ENCODE results near the gene ECI2.
"Not testable (repeated sequence)": the region's sequence is repeated elsewhere in the genome, so short reads cannot be mapped to it uniquely, and the experiment has no call there.

Gene ECI2

DNA sequence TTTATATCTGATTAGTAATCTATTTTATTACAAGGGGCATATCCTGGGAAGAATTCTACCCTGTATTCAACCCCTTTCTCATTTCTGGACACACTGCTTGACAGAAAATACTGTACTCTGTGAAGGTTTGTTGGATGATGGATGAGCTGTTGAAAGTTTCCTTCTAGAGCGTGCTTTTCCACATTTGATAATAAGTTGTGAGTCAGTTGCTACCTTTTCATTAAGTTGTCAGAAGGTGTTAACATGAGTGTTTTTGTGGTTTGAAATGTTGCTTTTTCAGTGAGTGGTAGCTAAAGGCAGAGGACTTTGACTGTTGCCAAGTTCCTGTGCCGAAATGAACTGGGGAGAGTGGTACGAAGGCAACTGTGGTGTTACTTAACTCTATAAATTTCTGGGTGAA, 3.9 kb upstream of the ECI2 start:
- DNase-seq (ENCODE audit: low spot score), result no peak

DNA sequence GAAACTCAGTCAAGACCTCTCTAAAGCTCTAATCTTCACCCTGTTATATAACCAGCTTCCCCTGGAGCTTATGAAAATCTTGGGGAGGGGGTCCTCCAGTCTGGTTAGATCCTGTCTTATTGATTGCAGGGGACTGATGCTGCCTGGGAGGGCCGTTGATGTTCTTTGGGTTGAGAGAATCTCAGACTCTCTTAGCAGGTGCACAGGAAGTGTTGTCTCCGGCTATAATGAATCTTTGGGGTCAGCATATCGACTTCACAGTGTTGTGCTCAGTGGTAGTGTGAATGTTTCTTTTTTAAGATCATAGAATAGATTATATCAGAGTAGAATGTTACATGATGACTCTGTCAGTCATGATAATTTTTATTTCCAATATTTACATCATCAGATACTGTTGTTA, 2.8 kb upstream of the ECI2 start:
- DNase-seq (ENCODE audit: low spot score), result no peak

DNA sequence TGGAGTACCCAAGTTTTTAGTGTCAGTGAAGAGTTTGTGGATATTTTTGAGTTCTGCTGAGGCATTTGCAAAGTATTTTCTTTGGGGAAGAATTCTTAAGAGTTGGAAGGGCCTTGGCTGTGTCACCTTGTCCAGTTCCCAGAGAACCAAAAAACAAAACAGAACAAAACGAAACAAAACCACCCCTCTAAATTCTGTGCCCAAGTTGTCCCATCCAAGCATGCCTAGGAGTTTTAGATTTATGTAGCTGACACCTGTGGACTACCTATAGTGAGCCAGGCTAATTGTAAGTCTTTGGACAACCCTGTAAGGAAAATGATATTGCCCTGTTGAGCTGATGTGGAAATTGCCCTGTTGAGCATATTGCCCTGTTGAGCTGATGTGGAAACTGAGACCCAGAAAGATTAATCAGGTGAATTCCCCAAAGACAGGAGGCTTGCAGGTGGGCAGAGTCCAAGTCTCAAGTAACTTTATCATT, 1.0 kb upstream of the ECI2 start:
- no peak for DNase-seq (ENCODE audit: low spot score)

DNA sequence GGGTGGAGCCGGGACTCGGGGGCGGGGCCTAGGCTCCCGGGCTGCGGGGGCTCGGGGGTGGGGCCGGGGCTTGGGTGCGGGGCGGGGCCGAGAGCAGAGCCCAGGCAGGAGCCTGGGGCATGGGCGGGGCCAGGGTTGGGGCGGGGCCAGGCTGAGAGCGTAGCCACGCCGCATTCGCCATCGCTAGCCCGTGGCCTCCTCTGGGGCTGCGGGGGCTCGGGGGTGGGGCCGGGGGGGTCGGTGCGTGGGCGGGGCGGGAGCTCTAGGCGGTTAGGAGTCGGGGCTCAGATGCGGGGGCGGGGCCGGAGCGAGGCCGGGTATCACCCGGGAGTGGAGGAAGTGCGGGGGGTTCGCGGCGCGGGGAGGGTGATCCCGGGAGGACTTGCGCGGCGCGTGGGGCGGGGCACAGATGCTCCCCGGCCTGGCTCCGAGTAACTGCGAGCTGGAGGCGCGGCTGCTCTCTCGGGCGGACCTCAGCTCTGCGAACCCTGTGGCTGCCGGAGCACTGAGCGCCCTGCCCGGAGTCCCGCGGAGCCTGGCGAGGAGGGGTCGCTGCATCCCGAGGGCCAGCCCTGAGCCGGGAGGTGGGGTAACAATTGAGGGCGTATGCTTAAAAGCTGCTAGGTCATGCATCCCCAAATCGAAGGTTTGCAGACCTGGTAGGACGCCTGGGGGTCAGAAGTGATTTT, 434 bp upstream of the ECI2 start:
- peak; percentile 93 for DNase-seq (ENCODE audit: low spot score)

DNA sequence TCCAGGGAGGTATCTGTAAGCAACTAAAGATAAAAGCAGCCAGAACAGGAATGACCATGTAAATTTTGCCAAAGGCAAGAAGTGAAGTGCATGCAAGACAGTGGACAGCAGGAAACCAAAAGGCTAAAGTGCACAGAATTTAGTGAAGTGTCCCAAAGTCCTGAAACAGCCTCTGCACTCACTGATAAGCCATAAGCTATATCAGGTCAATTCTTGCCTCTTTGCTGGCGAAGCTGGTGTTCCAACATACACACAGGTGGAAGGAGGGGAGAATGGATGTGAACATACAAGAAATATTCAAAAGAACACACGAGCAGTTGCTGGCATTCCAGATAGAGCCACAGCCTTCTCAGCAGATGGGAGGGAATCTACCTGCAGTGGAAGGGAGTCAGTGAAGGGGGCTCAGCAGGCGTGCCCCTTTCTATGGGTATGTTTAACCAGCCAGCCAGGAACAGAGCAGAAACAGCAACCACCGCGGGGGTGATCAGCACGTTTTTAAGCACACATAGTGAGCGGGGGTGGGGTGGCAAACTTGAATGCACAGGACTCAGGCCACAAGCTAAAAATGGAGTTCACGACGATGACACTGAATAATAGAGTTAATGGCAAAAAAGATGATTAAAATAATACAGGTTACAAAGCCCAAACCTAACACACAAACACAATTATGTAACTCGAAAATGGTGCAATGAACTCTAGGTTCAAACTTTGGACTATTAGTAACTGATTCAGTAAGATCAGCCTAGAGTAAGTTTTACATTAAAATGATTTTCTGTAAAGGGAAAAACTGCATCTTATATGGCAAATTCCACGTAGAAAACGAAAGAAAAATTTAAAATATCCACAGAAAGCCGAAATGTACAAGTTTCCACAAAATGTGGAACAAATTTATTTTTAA, 1.2 kb downstream of the ECI2 start:
- no peak for DNase-seq (ENCODE audit: low spot score)

DNA sequence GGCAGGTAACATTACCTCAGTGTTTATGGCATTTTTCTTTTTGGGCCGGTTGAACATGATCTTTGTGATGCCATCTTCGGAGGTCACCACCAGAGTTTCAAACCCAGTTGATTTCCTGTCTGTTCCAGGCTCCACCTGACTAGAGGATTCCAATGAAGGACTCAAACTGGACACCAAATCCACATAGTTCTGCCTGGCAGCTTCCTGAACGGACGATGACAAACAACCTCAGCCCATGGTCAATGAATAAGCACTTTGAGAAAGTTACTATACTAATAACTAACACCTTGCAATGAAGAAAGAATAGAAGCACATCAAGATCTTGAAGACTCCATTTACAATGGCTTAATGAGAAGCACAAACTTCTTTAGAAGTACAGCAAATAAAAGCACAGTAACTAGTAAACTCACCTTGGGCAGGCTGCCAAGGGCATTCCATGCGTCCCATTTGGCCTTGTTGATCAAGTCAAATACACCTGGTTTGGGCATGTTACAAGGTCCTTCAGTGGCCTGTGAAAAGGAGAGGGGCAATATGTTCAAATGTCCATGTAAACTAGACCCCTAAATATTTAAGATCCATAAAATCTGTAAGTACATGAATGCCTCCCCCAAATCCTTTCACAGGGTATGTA, 4.9 kb downstream of the ECI2 start:
- DNase-seq (ENCODE audit: low spot score), result no peak

DNA sequence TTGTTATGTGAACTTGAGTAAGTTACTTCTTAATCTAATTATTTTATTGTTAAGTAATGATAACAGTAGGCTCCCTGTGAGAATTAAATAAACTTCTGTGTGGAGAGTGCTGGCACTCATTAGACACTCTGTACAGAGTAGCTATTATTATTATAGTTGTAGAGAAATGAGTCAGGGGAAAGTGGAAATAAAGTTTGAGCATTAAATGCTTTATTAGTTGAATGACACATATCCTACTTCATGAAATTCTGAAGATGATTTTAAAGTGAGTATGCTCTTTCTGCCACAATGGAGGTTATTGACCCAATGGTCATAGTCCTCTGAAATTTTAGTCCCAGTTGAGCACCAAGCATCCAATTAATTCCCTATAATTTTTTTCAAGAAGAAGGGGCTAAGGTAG, 5.9 kb downstream of the ECI2 start:
- no peak for DNase-seq (ENCODE audit: low spot score)

DNA sequence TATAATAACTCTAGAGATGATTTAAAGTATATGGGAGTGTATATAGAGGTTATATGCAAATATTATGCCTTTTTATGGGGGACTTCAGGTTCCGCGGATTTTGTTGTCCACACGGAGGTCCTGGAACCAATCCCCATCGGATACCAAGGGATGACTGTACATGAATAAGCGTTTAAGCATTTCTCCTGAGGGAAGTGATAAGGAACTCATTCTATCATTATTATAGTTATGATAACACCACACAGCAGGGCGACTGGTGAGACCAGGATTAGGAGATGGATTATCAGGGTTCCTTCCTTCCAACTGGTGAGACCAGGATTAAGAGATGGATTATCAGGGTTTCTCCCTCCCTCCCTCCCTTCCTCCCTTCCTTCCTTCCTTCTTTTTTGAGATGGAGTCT, 6.6 kb downstream of the ECI2 start:
- no peak for DNase-seq (ENCODE audit: low spot score)

DNA sequence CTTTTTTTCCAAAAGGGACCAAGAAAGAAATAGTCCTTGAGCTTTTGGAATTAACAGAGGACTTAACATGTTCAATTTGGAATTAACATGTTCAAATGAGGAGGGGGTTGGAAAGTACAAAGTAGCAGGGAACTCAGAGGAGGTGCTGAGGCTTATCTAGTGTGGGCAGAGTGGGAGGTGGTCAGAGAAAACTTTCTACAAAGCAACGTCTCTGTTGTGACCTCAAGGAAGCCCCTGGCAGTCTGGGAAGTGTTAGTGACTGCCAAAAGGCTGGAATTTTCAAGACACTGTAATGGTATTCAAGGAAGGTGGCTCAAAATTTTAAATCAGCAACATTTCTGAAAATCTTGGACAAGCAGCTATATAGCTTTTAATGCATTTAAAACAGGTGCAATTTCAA, 7.3 kb downstream of the ECI2 start:
- DNase-seq (ENCODE audit: low spot score), result no peak

DNA sequence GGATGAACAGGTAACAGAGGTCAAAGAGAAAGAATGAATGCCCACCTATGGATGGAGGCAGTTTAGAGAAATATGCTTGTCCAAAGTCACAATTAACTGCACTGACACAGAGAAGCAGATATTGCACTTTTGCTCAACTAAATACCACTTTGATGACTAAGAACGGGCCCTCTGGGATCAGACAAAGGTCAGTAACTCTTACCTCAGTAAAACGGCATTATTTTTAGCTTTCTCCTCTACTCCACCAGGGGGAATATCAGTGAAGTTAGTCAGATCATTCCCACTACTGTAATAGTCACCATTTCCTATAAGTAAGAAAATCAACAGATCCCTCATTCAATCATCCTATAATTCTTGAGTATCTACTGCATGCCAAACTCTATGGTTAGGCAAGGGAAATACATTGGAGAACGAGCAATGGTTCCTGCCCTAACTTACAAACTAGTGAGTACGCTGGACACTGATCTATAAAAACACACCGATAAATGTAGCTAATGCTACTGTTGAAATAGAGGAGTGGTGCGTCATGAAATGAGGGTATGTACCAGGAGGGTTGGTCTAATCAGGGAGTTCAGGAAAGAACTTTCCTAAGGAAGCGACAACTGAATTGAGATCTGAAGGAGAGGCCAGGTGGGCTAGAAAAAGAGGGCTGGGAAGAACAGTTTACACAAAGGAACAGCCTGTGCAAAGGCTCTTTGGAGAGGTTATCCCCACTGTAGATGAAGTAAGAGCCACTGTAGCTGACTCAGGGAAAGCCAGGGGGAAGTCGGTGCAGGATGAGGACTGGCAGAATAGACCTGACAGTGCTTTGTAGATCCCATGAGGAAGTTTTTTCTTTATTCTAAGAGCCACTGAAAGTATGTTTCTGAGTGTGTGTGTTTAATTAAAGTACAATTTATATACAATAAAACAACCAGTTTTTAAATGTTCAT, 9.2 kb downstream of the ECI2 start:
- no peak for DNase-seq (ENCODE audit: low spot score)

DNA sequence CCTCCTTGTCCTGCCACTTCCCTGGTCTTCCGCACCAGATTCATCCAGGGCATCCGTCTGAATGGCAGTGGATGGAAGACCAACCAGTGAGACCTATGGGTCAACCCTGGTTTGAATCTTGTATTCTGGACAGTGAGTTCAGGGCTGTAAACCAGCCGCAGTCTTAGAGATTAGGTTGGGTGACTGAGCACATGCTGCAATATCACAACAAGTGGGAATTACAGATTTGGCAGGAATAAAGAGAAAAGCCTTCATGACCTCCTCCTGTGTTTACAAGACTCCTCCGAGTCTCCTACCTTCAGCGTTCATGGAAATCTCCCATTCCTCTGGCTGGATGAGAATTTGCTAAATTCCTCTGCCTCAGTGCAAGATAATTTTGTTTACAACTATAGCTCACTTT, 9.9 kb downstream of the ECI2 start:
- DNase-seq (ENCODE audit: low spot score), result no peak

DNA sequence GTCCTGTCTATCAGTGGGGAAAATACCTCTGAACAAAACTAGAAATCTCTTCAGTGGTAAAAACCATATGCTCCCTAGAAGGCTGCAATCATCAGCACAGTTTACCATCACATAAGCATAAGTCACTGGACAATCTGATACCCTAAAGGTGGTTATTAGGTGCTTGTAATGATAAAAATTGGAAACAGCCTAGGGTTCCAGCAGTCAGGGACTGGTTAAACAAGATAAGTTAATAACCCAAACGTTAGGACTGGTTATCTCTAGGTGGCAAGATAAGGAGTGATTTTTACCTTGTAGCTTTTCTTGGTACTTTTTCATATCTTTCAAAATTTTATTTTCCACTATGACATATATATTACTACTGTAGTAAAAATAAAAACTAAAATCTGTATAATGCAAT, 11.0 kb downstream of the ECI2 start:
- no peak for DNase-seq (ENCODE audit: low spot score)

DNA sequence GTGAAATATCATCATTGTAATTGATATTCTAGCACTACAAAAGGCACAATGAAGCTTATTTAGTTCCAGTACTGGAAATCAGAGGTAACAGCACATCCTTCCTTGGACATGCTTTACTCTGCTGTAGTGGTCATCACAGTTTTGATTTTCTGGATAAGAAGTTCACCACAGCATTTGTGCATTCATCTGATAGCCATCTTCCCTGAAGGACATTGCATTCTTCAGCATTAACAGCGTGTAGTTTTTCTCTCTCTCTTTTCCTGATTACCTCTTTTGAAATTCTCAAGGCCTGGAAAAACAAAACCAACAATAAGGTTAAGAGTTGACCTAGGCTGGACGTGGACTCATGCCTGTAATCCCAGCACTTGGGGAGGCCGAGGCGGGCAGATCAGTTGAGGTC, 19.6 kb downstream of the ECI2 start:
- no peak for DNase-seq (ENCODE audit: low spot score)

DNA sequence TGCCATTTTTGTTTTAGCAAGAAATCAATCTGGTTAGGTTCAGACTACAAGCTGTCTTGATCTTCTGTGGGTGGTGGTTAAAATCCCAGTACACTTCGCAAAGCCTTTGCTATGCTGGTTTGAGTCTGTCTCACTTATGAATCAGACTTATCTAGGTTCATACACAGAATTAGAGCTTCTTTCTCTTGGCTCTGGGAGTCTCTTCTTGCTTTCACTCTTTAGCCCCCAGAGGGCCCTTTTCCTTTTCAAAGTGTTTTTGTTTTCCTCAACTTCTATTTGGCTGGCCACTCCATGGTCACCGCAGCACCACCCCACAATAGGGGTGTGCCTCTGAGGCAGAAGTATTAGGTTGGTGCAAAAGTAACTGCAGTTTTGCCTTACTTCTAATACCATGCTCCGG, 21.3 kb downstream of the ECI2 start:
- DNase-seq (ENCODE audit: low spot score), result no peak

DNA sequence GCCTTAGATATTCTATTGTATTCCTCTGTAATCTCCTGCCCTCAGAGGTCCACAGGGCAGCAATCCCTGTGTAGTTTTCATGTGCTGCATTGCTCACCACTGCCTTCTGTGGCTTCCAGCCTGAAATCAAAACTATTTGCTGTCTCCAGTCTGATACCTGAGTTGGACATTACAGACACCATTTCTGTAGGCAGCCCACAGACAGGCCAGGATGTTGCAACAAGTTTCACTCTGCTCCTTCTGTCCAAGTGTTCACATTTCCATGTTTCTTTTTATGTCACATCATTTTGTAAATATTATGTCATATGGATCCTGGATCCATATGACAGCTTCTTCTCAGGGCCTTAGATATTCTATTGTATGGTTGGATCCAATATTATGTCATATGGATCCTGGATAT, 21.7 kb downstream of the ECI2 start:
- no peak for DNase-seq (ENCODE audit: low spot score)

DNA sequence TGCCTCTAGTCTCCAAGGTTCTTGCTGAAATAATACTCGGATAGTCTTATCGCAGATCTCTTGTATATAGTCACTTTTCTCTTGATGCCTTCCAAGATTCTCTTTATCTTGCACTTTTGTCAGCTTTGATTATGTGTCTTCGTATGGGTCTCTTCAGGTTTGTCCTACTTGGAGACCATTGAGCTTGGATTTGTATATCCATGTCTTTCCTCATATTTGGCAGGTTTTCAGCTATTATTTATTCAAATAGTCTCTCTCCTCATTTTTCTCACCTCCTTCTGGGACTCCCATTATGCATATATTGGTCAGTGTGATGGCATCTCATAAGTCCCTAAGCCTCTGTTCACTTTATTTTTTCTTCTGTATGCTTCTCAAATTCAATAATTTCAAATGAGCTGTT, 23.0 kb downstream of the ECI2 start:
- DNase-seq (ENCODE audit: low spot score), result no peak

DNA sequence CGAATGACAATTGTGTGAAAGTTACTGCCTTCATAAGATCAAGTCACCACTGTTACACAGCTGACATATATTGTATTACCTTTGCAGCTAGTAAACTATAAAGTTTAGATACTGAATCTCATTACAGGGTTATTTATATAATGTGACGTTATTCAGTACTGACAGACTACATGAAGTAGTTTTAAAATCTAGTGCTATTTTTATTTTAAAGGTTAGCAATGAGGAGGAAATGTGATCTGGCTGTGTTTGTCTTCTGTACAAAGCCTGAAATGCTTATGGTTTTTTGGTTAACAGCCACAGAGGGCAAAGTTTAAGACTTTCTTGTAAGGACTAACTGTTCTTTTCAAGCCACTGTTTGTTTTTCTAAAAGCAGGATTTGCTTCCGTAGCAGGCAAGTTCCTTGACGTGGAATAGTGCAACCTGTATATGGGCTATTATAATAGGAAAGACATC, 26.0 kb downstream of the ECI2 start:
- not testable (repeated sequence) for DNase-seq (ENCODE audit: low spot score)

DNA sequence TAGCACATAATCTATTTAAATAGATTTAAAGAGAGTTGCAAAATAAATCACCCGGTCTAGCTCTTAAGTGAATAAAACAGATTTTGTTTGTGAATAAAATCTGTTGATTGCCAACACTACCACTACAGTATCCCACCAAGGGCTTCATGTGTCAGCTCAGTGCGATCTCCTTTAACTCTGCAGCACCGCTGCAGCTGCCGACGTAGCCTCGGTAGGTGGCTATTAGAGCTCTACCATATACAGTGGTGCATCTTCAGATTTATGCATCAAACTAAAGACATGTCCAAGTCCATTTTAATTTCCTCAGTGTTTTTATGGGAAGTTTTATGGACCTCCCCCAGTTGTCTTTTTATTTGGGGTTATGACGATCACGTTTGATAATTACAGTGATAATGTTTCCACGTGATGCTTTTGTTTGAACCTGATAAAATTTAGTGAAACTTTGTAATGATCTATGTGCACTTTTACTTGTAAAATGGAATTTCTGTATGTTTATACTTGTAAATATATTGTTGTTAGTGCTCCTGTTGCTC, 26.7 kb downstream of the ECI2 start:
- DNase-seq (ENCODE audit: low spot score), result no peak

DNA sequence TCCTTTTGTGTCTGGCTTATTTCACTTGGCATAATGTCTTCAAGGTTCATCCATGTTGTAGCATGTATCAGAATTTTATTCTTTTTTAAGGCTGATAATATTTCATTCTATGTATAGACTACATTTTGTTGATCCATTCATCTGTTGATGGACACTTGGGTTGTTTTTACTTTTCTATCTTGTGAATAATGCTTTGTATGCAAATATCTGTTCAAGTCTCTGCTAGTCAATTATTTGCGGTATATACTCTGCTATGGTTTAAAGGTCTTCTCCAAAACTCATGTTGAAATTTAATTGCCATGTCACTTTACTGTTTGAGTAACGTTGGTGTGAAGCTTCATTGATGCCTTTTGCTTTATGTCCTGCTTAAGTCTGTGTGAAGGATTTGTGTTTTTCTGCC, 27.5 kb downstream of the ECI2 start:
- no peak for DNase-seq (ENCODE audit: low spot score)

DNA sequence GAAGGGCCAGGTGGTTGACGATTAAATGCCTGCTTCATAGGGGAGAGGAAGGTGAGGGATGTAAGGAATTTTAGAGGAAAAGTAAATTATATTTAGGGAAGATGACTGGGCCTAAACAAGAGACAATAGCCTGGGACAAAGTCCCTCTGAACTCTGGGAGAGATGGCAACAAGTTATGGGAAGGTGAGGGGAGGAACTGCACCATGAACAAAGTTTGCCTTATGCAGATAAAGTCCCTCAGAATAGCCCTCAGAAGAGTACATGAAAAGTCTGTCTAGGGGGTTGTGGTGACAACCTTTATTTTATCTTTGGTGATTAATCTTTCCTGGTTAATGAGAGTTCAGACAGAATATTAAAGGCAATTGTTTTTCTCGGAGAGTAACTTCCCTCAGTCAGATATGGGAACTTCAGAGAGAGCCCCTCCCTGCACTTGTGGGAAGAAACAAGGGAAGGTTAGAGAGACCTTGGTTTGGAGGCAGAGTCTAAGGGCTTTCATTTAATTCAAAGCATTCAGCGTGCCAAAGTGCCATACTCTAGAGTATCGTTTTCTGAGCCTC, 29.3 kb downstream of the ECI2 start:
- DNase-seq (ENCODE audit: low spot score), result no peak

DNA sequence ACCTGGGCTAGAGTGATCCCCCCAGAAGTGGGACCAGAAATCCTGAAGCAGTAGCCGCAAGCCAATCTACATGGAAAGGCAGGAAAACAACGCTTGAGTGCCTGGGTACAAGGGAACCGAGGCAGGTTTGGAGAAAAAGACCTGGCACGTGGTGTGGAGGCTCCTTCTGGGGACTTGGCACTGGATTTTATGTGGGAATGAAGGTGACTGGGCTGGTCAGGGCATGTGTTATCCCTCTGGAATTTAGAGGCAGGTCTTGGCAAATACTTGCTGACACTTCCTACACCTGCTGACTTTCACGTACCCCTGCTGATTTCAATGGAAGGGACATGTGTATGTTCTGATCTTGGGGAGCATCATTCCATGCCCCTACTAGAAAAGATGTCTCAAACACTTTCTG, 31.4 kb downstream of the ECI2 start:
- DNase-seq (ENCODE audit: low spot score), result no peak

Measured in pons (tissue), 1 donor.